AG04450 (cell line): ENCODE results near the gene RHBDD1. TPM values are rescaled to one million over a fixed set of nuclear protein-coding genes. Genes with fewer than 3 reads are reported as not detected.

Source experiments
- CTCF ChIA-PET: fragments of 300-600, 350-600 bp; formaldehyde crosslinking; extraction: SDS; loops from one replicate; lab custom pipeline; 2022; ENCODE audit warnings: antibody characterized with exemption, inconsistent platforms; lab: Charles Lee
- POLR2A ChIA-PET: fragments of 350-600 bp; formaldehyde crosslinking; extraction: SDS; loops from one replicate; lab custom pipeline; 2021; ENCODE audit warnings: antibody characterized with exemption, inconsistent platforms; lab: Yijun Ruan, JAX
- DNase-seq: peaks from one replicate; pipeline ENCODE4 v3.0.0-alpha.2; 2011; ENCODE audit warnings: low read depth, low spot score
- H3K27ac ChIP-seq: one replicate; pipeline ENCODE4 v1.5.1; 2012; ENCODE audit warnings: low read depth, low read length, control low read depth
- H3K27me3 ChIP-seq: one replicate; pipeline ENCODE4 v1.6.0; 2012; ENCODE audit warnings: low read length; ENCODE audit not compliant: control insufficient read depth, insufficient read depth
- H3K4me3 ChIP-seq: 2 replicates; pipeline ENCODE4 v1.5.1; 2011; ENCODE audit warnings: mild to moderate bottlenecking, low read depth, low read length, control low read depth
- H3K9me3 ChIP-seq: 2 replicates; pipeline ENCODE4 v1.5.1; 2012; ENCODE audit warnings: low read length; ENCODE audit not compliant: control insufficient read depth, insufficient read depth
- CTCF ChIP-seq: IDR thresholded peaks from 2 replicates; pipeline ENCODE4 v1.5.1; 2011; ENCODE audit warnings: low read depth, low read length, control low read depth, inconsistent platforms
- polyA plus RNA-seq: library from polyadenylated mRNA; depleted of rRNA; stranded (reverse); fragments of >200 nt; gene quantifications from 2 replicates; pipeline ENCODE4 v1.2.3, GENCODE V29; 2011

Gene RHBDD1
- polyA plus RNA-seq, 1 experiment: 48.7 TPM

- no peak for DNase-seq
- Histone ChIP-seq H3K27ac (no peak overlapping the region), H3K9me3 (no peaks in the 10 kb centered on the region), H3K4me3 (no peak overlapping the region), H3K27me3 (no peaks in the 10 kb centered on the region)
- TF ChIP-seq CTCF: no peak
- CTCF ChIA-PET: no interaction called here
- POLR2A ChIA-PET: no interaction called here
Measured at GRCh38 chr2:226965376-226965775, 129.5 kb downstream of the RHBDD1 start.

GRCh38 chr2:226969417-226970080, 133.7 kb downstream of the RHBDD1 start:
- H3K27ac ChIP-seq: no peak overlapping the region
- no peaks in the 10 kb centered on the region for H3K27me3 ChIP-seq
- ChIA-PET POLR2A (interaction anchor here (0.7 kb wide), 1 partner anchor 9 kb away, joined by 3 read pairs; no protein-coding TSS in a partner anchor), CTCF (interaction anchor here (0.6 to 0.7 kb wide), 4 partner anchors 8 to 1306 kb away, joined by 3 to 12 read pairs (median 3); no protein-coding TSS in a partner anchor)
- no peak for TF ChIP-seq CTCF
- no peaks in the 10 kb centered on the region for H3K9me3 ChIP-seq
- no peak overlapping the region for H3K4me3 ChIP-seq
- no peak for DNase-seq

GRCh38 chr2:226970362-226970761, 134.5 kb downstream of the RHBDD1 start:
- H3K9me3 ChIP-seq: no peaks in the 10 kb centered on the region
- TF ChIP-seq CTCF: no peak
- POLR2A ChIA-PET: no interaction called here
- CTCF ChIA-PET: interaction anchor here (0.5 kb wide), 1 partner anchor 122 kb away, joined by 3 read pairs; no protein-coding TSS in a partner anchor
- no peak overlapping the region for H3K27ac ChIP-seq
- H3K4me3 ChIP-seq: no peak overlapping the region
- DNase-seq: no peak
- no peaks in the 10 kb centered on the region for H3K27me3 ChIP-seq

- TF ChIP-seq CTCF: no peak
- no peaks in the 10 kb centered on the region for H3K9me3 ChIP-seq
- CTCF ChIA-PET: no interaction called here
- no peak for DNase-seq
- POLR2A ChIA-PET: interaction anchor here (0.6 to 0.7 kb wide), 2 partner anchors 67 to 297 kb away, joined by 3 to 4 read pairs; no protein-coding TSS in a partner anchor
- no peak overlapping the region for H3K27ac ChIP-seq
- H3K27me3 ChIP-seq: no peaks in the 10 kb centered on the region
- no peak overlapping the region for H3K4me3 ChIP-seq
Measured at GRCh38 chr2:226971084-226971483, 135.2 kb downstream of the RHBDD1 start.

- POLR2A ChIA-PET: interaction anchor here (0.6 to 0.7 kb wide), 2 partner anchors 68 to 298 kb away, joined by 3 to 4 read pairs; no protein-coding TSS in a partner anchor
- CTCF ChIA-PET: no interaction called here
- no peak for TF ChIP-seq CTCF
Measured at GRCh38 chr2:226971770-226972169, 135.9 kb downstream of the RHBDD1 start.

More at GRCh38 chr2:226971770-226972169, 135.9 kb downstream of the RHBDD1 start:
- DNase-seq: no peak
- Histone ChIP-seq H3K27me3 (no peaks in the 10 kb centered on the region), H3K9me3 (no peaks in the 10 kb centered on the region), H3K4me3 (no peak overlapping the region), H3K27ac (no peak overlapping the region)
